ENCODE results near the gene ZMYND8. TPM values are rescaled to one million over a fixed set of nuclear protein-coding genes. Genes with fewer than 3 reads are reported as not detected.
"Not testable (repeated sequence)": the region's sequence is repeated elsewhere in the genome, so short reads cannot be mapped to it uniquely, and the experiment has no call there.

ZMYND8 gene
- total RNA-seq, 1 donor from 2014 or later, result 27.4 TPM

DNA sequence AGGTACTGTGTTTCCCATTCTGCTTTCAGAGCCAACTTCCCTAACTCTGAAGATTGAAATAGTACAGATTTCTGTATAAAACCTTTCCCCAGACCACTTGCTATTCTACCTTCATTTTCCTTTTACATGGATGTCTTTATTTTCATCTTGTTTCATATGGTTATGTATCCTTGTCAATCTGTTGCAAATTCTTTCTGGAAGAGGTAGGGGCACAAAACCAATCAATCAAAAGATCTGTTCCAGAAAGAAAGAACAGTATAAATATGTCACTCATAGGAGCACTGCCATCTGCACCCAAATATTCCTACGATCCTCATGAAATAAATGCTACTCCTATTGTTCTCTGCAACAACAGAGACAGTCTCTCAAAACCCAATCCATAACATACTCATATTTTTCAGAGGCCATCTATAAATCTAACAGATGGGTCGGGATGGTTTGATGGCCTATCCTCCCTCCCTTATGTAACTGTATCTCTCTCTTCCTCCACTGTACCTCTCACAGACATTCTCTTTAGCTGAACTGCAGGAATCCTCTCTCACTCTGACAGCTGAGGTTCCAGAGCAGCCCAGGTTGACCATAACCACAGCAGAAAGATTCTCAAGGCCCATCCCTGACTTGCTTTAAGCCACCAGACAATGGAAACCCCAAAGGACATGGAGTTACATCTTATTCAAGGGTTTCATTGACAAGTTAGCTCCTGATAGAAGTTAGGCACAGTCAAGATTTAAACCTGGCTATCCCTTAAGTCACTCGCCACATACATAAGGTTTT, 112.8 kb downstream of the ZMYND8 start:
- no peak for ATAC-seq

DNA sequence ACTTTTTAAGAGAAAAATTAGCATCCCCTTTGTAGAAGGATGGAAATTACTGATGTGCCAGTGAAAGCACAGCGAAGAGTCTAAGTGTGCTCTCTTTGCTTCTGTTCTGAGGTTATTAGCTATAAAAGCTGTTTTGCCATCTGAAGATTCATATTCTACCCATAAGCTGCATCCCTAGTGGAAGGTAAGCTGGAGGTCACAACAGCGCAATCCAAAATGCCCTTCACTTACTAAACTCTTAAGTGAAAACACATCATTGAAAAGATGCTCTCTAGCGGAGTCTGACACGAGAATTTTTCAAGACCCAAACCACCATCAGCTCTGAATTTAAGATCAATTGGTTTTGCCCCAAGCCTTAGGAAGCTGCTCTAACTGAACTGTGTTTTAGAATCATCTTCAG, 113.5 kb downstream of the ZMYND8 start:
- ATAC-seq, result no peak

DNA sequence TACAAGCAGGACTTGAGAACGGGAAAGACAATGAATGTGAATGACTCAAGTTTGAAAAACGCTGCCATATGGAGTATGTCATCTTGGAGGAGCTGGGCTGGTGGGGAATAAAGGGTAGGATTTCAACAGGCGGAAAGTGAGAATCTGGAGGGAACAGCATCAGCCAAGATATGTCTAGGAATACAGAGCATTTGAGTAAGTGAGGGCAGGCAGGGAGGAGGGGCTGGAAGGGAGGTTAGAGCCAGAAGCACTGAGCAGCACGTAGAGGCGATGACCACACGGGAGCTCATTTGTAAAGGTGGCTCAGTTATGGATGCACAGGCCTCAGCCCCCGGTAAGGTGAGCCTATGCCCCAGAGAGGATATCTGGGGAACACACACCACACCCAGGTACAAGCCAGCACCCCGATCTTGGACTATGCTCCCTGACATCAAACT, 115.1 kb downstream of the ZMYND8 start:
- ATAC-seq, result peak; percentile 13

DNA sequence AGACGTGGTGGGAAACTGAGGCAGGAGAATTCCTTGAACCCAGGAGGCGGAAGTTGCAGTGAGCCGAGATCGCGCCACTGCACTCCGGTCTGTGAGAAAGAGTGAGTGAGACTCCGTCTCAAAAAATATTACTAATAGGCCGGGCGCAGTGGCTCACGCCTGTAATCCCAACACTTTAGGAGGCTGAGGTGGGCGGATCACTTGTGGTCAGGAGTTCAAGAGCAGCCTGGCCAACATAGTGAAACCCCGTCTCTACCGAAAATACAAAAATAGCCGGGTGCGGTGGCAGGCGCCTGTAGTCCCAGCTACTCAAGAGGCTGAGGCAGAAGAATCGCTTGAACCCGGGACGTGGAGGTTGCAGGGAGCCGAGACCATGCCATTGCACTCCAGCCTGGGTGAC, 116.4 kb downstream of the ZMYND8 start:
- not testable (repeated sequence) for ATAC-seq

DNA sequence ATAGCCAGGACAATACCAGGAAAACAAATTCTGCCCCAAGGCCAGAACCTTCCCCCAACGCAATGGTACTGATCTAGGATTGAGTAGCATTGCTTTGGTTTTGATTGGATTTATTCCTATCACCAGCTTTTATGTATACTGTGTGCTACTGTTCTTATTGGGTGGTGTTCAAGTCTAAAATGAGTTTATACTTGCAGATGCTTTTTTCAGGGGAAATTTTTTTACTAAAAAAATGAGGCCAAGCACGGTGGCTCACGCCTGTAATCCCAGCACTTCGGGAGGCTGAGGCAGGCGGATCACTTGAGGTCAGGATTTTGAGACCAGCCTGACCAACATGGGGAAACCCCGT, 116.8 kb downstream of the ZMYND8 start:
- ATAC-seq, result no peak

DNA sequence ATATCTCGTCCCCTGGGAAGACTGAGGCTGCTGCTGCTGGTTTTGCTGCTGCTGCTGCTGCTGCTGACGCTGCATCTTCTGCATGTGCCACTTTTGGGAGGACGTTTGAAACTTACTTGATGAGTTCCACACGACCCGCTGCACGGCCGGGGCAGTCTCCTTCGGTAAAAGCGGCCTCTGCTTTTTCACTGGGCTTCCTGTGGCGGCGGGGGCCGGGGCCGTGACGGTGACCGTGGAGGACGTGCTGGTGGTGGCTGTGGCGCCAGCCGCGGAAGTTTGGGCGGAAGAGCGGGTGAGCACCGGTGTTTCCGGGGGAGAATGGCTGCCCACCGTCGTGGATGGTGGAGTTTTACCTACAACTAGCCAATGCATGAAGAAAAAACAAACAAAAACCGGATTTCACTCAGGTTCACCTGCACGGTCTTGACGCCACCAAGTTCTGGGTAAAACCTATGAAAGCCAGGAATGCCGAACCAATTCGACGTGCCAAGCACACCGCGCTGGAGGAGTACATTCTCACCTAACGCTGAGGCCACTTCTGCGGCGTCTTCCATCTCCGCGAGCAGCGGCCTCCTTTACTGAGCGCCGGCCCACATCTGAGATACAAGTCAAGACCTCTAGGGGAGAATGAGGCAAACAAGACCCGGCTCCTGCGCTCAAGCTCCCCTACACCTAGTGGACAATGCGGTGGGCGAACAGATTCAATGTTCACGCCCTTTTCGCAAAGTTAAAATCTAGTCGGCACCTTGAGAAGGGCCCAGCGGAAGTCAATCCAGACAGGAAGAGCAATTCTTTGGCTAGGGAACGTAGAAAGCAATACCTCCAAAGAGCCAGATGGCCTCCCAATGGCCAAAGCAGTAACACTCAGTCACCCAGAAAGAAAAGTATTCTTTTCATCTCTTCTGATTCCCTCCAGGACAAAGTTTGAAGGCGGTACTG, 117.5 kb downstream of the ZMYND8 start:
- no peak for ATAC-seq

DNA sequence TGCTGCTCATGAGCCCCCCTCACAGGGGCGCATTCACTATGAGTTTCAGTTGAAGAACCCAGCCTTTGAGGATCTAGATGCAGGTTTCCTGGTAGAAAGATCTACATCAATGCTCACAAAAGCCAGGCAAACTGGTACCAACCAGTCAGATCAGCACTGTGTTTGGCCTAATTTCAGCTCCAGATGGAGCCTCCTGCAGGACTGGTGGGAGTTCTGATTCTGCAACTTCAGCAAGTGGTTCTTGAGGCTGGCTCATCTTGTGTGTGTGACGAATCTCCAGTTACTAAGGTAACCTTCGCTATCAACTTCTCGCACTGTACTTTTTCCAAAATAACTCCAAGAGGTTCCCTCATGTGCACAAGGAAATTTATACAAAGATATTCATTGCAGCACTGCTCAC, 118.8 kb downstream of the ZMYND8 start:
- ATAC-seq, result no peak

DNA sequence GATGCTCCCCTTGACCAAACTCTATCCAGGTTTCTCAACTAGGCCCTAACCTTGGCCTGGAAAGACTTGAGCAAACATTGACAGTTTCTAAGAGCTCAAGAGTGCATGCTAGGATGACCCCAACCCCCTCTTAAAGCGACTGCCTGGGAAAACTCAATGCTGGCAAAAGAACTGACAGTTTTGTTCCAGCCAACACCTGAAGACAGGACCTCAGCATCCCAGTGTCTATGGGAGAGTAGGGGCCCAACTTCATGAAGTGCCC, 119.9 kb downstream of the ZMYND8 start:
- ATAC-seq, result no peak

DNA sequence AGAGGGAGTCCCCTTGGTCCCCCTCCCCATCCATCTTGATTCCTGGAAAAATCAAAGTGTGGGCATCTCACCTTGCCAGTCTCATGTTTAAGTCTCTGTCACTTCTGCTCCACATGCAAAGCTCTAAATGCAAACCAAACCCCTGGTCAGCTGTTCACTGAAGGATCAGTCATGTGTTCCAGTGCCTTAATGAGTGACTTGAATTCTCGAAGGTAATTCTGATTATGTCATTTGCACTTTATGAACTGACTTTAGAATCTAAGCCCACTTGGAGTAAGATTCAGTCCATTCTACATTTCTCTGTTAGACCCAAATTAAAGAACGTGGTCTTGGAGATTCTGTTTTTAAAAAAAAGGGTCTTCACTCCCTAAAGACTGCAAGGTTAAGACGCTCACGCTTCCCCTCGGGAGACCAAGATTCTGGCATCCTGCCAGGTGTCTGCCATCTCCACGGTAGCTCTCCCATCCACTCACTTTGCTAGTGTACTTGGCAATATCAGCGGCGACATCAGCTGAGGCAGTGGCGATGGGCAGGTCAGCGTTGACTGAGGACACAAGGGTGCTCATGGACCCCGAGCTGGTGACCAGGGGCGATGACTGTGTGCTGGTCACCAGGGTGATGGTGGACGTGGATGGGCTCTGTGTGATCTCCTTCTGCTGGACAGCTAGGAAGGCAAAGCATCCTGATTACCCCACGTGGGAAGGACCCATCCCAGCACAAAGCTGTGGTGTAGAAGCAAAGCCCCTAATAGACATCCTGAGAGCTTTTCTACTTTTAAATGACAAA, 120.5 kb downstream of the ZMYND8 start:
- no peak for ATAC-seq

DNA sequence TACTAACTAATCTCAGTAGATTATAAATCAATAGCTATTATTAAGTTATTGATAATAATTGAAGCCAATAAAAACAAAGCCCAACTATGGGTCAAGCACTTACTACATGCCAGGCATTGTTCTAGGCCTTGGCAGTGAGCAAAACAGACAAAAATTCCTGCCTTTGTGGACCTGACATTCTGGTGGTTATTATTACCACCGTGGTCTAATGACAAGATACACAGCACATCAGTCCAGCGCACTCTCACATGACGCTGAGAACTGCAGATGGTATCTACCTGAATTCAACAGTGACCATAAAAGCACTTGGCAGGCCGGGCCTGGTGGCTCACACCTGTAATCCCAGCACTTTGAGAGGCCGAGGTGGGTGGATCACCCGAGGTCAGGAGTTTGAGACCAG, 121.4 kb downstream of the ZMYND8 start:
- no peak for ATAC-seq

DNA sequence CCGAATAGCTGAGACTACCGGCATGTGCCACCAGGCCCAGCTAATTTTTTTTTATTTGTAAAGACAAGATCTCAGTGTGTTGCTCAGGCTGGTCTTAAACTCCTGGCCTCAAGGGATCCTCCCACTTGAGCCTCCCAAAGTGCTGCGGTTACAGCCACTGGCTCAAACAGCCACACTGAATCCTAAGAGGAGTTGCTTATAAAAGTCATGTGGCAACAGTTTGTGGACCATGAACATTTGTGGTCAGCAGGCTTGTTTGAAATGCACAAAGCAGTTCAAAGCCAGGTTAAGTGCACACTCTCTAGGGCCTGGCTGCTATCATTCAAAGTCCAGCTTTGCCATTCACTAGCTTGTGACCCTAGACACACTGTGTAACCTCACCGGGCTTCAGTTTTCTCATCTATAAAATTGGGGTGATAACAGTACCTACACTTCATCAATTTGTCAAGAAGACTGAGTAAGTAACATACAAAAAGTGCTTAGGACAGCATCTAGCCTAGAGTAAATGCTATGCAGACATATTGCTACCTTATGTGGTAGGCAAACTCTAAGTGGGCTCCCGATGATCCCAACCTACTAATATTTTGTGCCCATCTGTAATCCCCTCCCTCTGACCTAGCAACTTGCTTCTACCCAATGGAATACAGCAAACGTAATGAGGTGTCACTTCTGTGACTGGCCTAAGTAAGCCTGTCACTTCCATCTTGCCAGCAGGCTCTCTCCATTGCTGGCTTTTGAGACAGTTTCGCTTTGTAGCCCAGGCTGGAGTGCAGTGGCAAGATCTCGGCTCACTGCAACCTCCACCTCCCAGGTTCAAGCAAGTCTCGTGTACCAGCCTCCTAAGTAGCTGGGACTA, 122.9 kb downstream of the ZMYND8 start:
- no peak for ATAC-seq

DNA sequence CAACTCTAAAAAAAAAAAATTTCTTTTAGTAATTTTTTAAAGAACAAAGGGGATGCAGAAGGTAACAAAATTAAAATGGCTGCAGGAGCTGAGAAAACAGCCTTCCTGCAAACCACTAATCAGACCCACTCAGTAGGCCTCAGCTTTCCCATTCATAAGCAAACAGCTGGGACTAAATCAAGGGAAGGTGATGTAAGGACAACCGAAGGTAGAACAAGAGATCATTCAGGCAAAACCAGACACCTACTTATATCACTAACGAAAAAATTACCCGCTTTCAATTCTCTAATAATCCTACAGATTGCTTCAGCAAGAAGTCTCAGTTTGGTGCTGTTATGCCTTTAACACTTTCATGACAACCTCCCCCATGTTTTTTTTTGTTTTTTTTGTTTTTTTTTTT, 124.0 kb downstream of the ZMYND8 start:
- no peak for ATAC-seq

DNA sequence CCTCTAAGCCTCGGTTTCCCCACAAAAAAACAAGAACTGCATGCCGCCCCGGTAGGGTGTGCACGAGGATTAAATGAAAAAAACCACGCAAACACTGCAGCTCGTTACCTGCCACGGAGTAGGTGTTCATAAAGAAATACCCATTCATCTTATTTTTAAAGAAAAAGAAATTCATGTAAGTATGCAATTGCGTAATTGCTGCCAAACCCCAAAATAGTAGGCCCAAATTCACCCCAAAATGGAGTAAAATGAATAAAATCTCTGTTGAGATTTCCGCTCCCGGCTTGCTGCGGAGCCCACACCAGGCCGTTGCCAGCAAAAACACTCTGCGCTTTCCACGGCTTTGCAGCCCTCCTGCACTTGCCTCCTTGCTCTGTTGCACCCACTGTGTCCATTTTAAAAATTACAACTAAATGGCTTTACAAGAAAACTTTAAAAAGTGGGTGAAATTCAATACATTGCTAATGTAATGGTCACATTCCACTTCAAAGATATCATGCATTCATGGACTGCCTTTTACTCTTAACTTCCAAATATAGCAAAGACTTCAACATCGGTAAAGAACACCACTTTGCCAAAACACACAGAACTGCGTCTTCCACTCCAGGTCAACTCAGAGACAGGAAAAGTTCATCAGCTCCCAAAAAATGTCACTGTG, 125.0 kb downstream of the ZMYND8 start:
- no peak for ATAC-seq

DNA sequence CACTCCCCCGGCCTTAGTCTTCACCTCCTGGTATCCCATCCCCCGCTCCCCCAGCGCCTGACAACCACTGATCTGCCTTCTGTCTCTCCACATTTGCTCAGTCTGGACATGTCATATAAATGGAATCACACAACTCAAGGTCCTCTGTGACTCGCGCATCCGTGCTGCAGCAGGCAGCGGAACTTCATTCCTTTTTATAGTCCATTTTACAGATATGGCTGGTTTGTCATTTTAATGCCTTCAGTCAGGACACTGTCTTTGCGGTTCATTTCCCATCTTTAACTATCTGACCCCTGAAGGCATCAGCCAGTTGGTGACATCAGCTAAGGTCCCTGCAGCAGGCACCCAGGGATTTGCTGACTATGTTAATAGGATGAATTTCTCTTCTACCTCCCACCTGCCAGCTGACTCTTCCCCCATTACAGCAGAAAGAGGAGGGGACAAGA, 125.7 kb downstream of the ZMYND8 start:
- ATAC-seq, result no peak

DNA sequence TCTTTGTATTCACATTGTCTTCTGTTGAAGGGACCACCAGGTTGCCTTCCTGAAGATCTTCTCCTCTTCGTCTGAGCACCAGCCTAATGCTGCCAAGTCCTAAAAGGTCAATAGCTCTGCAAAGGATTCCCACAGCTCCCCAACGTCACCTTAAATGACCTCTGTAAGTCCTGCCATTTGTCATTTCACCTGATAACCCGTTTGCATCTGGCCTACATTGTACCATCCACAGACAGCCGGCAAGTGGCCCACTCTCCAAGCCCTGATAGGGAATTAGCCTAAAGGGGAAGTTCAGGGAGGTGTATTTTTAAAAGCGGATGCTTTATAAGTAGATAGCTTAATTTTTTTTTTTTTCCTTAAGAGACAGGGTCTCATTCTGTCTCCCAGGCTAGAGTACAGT, 127.8 kb downstream of the ZMYND8 start:
- ATAC-seq, result no peak

DNA sequence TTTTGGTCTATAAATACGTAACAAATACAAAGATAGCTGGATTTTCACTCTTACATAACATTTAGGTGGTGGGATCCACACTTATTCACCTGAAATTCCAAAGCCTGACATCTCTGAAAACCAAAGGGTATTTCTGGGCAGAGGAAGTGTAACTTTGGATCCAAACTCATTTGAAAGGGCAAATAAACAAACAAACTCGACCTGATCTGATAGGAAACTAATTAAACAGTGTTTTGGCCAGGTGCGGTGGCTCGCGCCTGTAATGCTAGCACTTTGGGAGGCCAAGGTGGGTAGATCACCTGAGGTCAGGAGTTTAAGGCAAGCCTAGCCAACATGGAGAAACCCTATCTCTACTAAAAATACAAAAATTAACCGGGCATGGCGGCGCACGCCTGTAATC, 128.9 kb downstream of the ZMYND8 start:
- no peak for ATAC-seq

DNA sequence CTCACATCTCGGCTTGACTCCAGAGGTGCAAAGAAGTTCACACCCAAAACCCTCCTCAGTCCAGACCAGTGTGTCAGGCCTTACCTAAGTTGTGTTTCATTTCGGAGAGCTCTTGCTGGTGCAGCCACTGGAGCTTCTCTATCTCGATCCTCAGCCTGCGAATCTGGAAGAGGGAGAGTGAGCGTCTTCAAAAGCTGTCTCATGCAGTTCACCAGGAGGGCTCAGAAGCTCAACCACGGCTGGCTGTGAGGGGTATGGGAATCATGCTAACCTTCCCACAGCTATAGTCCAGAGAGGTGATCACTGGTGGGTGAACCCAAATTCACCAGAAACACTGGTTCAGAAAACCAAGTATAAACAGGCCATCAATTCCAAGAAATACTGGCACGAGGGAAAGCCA, 129.4 kb downstream of the ZMYND8 start:
- ATAC-seq, result peak; percentile 18

DNA sequence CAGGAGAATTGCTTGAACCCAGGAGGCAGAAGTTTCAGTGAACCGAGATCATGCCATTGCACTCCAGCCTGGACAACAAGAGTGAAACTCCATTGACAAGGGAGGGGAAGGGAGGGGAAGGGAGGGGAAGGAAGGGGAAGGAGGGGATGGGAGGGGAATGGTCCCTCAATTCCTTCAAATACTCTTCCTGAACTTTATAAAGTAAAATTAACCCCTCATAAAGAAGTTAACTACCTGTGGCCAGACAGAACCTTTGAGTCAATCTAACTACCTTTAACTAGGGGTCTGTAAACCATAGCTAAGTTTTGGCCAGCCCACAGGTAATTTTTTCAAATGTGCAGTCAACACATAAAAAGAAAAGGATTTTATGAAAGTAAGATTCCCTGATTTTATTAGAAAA, 131.0 kb downstream of the ZMYND8 start:
- ATAC-seq, result no peak

DNA sequence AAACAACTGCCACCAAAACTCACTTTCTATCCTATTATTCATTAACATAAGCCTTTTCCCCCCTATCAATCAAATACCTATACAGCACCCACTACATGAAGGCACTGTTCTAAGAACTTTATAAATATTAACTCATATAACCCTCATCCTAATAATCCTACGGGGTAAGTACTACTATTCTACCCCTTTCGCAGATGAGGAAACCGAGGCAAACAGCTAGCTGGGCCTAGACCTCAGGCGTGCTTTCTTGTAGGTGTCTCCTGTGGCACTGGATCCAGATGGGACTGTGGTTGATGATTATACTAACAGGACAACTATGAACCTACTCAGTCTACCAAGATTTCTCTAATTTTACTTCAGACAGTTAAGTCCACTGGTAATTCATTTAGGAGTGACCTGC, 131.6 kb downstream of the ZMYND8 start:
- ATAC-seq, result no peak

DNA sequence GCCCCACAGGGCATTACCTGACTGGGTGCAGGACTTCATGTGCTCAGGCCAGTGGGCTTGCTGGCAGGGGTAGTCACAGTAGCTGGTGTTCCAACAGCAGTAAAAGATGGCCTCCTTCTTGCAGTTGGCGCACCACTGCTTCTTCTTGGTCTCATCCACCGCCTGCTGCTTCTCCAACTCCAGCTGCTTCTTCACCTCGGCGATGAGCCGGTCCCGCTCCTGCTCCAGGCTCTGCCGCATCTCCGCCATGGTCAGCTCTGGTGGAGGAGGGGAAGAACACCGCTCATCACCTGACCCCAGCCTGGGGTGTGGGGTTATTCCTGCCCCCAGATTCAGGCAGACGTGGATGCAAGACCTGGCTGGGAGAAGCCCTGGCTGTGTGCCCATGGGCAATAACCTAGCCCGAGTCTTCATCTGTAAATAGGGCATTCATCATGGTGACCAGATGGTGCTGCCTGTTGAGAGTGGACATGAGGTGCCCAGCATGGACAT, 132.2 kb downstream of the ZMYND8 start:
- ATAC-seq, result no peak

DNA sequence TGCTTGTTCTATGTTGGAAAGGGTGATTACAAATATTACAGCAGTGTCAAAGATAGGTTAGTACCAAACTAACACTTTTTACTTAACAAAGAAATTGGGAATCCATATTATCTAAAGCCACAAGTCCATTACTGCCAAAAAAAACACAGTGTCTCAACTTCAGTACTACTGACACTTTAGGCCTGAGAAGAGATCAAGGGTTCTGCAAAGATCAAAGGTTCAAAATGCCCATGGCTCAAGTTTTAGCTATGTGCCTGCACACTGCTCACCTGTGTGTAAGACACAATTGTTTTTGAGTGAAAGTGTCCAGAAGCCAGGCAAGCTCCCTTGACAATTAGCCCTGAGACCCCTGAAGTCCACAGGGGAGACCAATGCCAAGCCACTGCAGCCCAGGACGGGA, 132.6 kb downstream of the ZMYND8 start:
- ATAC-seq, result no peak
